Stimulated activated CD4-positive, alpha-beta T cell treated with anti-CD3 and anti-CD28 coated beads, Interleukin-2, amount 100 ng/mL, for 48 hours (primary cell): ENCODE results near the gene LMOD1.
"Not testable (repeated sequence)": the region's sequence is repeated elsewhere in the genome, so short reads cannot be mapped to it uniquely, and the experiment has no call there.

Experiments used
- DNase-seq, 2 donors: peaks; one replicate each; pipeline ENCODE4 v3.0.0-alpha.2; 2020

LMOD1 gene

GRCh38 chr1:201890806-201891450, 55.4 kb downstream of the LMOD1 start:
- DNase-seq = no peak

- no peak for DNase-seq
These were observed 56.1 kb downstream of the LMOD1 start for GRCh38 chr1:201890223-201890622.

- no peak for DNase-seq
These were observed 57.0 kb downstream of the LMOD1 start for GRCh38 chr1:201889090-201889968.

GRCh38 chr1:201888282-201889089, 57.9 kb downstream of the LMOD1 start, which contains the start of gene SHISA4:
Gene SHISA4, plus strand, starts transcription at chr1:201888898. Its CDS starts 97 bp downstream, at chr1:201888995.
- no peak for DNase-seq

- no peak for DNase-seq
These were observed 59.1 kb downstream of the LMOD1 start for GRCh38 chr1:201887116-201887866.

- no peak for DNase-seq
These were observed 60.1 kb downstream of the LMOD1 start for GRCh38 chr1:201886103-201886885.

GRCh38 chr1:201885531-201886075, 60.7 kb downstream of the LMOD1 start:
- DNase-seq = no peak

GRCh38 chr1:201884425-201884824, 61.9 kb downstream of the LMOD1 start:
- DNase-seq = no peak

GRCh38 chr1:201883786-201884185, 62.6 kb downstream of the LMOD1 start:
- DNase-seq = no peak

- DNase-seq = no peak
These were observed 63.1 kb downstream of the LMOD1 start for GRCh38 chr1:201883266-201883665.

GRCh38 chr1:201882665-201883132, 63.6 kb downstream of the LMOD1 start:
- DNase-seq = no peak

- DNase-seq = no peak
These were observed 64.7 kb downstream of the LMOD1 start for GRCh38 chr1:201881617-201882016.

GRCh38 chr1:201880928-201881571, 65.3 kb downstream of the LMOD1 start:
- no peak for DNase-seq

- peak in 1 of 2 donors; percentile 23 for DNase-seq
These were observed 68.4 kb downstream of the LMOD1 start for GRCh38 chr1:201877877-201878401.

- DNase-seq = no peak
These were observed 70.1 kb downstream of the LMOD1 start for GRCh38 chr1:201876148-201876818.

GRCh38 chr1:201874672-201875071, 71.7 kb downstream of the LMOD1 start:
- DNase-seq = no peak

GRCh38 chr1:201870397-201870796, 76.0 kb downstream of the LMOD1 start:
- DNase-seq = no peak

- no peak for DNase-seq
These were observed 84.9 kb downstream of the LMOD1 start for GRCh38 chr1:201861448-201861847.

GRCh38 chr1:201859424-201859823, 86.9 kb downstream of the LMOD1 start:
- no peak for DNase-seq

- not testable (repeated sequence) for DNase-seq
These were observed 89.6 kb downstream of the LMOD1 start for GRCh38 chr1:201856722-201857121.
